SK-N-SH (cell line): ENCODE results near the gene WRAP73.

Experiments
- CTCF ChIP-seq: fragments of 200-600 bp; sonication (generic); IDR thresholded peaks from 2 replicates; pipeline ENCODE4 v1.6.1; 2017; ENCODE audit warnings: antibody characterized with exemption, mild to moderate bottlenecking, moderate library complexity
- EP300 ChIP-seq, 2 experiments: IDR thresholded peaks; 2 replicates each; pipeline versions ENCODE4 v1.4.0 to v1.6.1; 2012; ENCODE audit warnings: borderline replicate concordance in 1 of 2, low read depth in 1 of 2, low read length in 1 of 2
- FOXJ3 ChIP-seq: sonication (generic); formaldehyde crosslinking; IDR thresholded peaks from 2 replicates; pipeline ENCODE4 v1.5.1; 2020; ENCODE audit warnings: mild to moderate bottlenecking, missing genetic modification reagents
- FOXM1 ChIP-seq: IDR thresholded peaks from 2 replicates; pipeline ENCODE4 v1.4.0; 2012; ENCODE audit warnings: low read depth, mild to moderate bottlenecking
- MXI1 ChIP-seq: IDR thresholded peaks from 2 replicates; pipeline ENCODE4 v1.6.1; 2012; ENCODE audit warnings: mild to moderate bottlenecking, low read depth, low read length, improper control_type of control experiment
- PBX3 ChIP-seq: IDR thresholded peaks from 2 replicates; pipeline ENCODE4; 2012
- POLR2AphosphoS5 ChIP-seq: IDR thresholded peaks from 2 replicates; pipeline ENCODE4 v1.6.1; 2012; ENCODE audit warnings: low read depth, low read length
- RCOR1 ChIP-seq: fragments of 150-350 bp; IDR thresholded peaks from 2 replicates; pipeline ENCODE4 v1.6.1; 2017; ENCODE audit warnings: antibody characterized with exemption, low read length
- RXRA ChIP-seq: IDR thresholded peaks from 2 replicates; pipeline ENCODE4 v1.4.0; 2012; ENCODE audit warnings: low read depth, mild to moderate bottlenecking, borderline replicate concordance
- SIN3A ChIP-seq: IDR thresholded peaks from 2 replicates; pipeline ENCODE4 v1.6.1; 2012; ENCODE audit warnings: low read depth, mild to moderate bottlenecking, low read length, moderate library complexity, borderline replicate concordance
- SMC3 ChIP-seq: IDR thresholded peaks from 2 replicates; pipeline ENCODE4 v1.6.1; 2012; ENCODE audit warnings: low read depth, low read length, improper control_type of control experiment
- USF2 ChIP-seq: fragments of 150-350 bp; IDR thresholded peaks from 2 replicates; pipeline ENCODE4 v1.6.1; 2017; ENCODE audit warnings: antibody characterized with exemption, low read length, low read depth, borderline replicate concordance
- ZBTB33 ChIP-seq: IDR thresholded peaks from 2 replicates; pipeline ENCODE4 v1.4.0; 2012; ENCODE audit warnings: low read depth, borderline replicate concordance

- no peak for TF ChIP-seq CTCF
- no peak for TF ChIP-seq FOXM1
- TF ChIP-seq SMC3, result no peak
- no peak for TF ChIP-seq EP300 (IDR thresholded peaks at IDR 0.05; ENCODE audit: borderline replicate concordance in 1 of 2, low read depth in 1 of 2, low read length in 1 of 2)
- TF ChIP-seq POLR2AphosphoS5, result no peak
- TF ChIP-seq SIN3A, result no peak
- no peak for TF ChIP-seq RXRA
- no peak for TF ChIP-seq ZBTB33
- TF ChIP-seq USF2, result no peak
- no peak for TF ChIP-seq MXI1
- no peak for TF ChIP-seq FOXJ3 (CRISPR knock-in tag)
- TF ChIP-seq PBX3, result no peak
- no peak for TF ChIP-seq RCOR1
Measured at GRCh38 chr1:3609769-3610526, 40.0 kb downstream of the WRAP73 start.
